Renal cortex interstitium (tissue), 11 donors: ENCODE results near the gene MAGI2. TPM values are rescaled to one million over a fixed set of nuclear protein-coding genes. Genes with fewer than 3 reads are reported as not detected.

Experiments
- DNase-seq, 11 donors: peaks; one replicate each; pipeline ENCODE4 v3.0.0-alpha.2; 2013; ENCODE audit warnings: low read depth in 9 of 11, low spot score in 4 of 11; ENCODE audit errors: extremely low read depth in 1 of 11
- polyA plus RNA-seq, 3 donors: library from polyadenylated mRNA; unstranded; fragments of 120-200 nt; gene quantifications; one replicate each; pipeline ENCODE4 v1.2.1, GENCODE V29; 2013; ENCODE audit not compliant: insufficient read length in 3 of 3

MAGI2 gene
- polyA plus RNA-seq, 3 donors = 32.0 to 34.5 (median 33.9) TPM

DNA sequence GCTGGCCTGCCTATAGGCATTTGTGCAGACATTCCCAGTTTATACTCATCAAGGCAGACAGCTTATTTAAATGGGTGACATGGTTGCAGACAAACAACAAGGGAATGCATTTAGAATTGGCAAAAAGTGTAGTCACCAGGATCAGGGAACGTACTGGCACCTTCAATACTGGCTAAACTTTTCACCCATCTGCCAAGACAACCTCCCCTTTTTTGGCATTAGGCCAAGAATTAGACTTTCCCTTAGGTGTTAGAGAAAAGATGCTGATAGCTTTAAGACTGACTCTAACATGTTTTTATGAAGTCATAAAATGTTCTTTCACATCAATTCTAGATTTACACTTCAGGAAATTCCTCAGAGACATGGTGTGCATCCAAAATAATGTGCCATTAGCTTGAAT, 1289.0 kb downstream of the MAGI2 start:
- no peak for DNase-seq

DNA sequence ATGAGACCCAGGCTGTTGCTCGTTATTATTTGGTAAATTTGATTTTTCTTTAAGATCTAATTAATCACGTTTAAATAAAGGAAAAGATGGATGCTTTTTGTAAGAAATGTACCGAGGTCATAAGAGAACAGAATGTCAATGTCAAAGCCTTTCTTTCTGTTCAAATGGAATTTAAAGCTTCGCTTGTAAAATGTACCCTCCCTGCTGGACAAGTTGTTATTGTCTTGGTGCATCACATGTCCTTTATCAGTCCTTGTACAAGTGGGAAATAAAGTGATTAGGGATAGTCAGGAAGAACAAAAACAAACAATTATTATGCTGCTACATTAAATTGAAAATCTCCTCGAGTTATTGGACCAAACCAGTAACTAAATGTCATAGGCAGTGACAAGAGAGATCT, 1291.7 kb downstream of the MAGI2 start:
- no peak for DNase-seq

DNA sequence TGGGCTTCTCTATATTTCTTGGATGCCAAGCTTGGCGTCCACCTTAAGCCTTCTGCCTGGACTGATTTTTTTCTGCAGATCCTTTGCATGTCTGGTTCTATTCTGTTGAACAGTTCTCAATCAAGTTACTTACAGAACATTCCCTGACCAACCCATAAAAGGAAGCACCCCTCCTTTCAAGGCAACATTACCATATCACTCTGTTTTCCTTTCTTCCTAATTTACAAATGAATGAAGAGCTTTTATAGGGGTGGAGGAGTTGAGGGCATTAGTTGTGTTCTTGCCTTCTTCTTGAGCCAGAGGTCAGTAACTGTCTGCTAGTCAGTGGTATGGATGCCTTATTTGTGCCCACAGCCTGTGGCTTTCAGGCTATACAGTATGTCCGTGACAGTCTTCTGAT, 1293.9 kb downstream of the MAGI2 start:
- no peak for DNase-seq

DNA sequence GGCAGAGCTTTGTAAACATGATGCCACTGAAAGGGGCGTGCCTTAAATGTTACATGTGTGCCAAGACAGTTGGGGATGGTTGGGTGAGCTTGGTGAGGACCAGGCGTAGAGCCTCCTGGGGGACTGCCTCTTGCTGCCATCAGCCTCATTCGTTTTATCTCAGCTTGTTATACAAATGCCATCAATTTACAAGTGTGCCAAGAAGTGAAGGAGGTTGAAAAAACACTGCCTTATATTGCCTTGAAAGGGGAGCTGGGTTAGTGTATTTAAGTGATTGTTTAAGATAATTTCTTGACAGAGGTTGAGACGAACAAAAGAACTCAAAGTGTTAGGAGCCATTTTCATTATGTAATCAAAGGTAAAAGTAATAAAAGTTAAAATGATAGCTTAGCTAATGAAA, 1300.2 kb downstream of the MAGI2 start:
- DNase-seq = no peak

DNA sequence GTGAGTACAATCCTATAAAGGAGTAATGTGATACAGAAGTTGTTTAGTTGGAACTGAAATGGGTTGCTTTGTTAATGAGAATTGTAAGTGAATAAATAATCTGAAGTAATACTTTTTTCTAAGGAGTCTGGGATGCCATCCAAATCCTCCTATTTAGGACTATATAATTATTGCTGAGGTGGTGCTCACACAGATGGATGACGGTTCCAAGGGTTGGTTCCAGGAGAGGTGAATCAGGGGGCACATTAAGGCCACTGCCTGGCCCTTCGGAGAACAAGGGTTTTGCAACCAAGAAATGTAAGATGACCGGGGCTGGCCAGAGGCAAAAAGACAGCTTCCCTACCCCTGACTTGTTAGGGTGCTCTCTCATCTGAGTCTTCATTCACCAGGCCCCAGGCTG, 1302.2 kb downstream of the MAGI2 start:
- DNase-seq = no peak

DNA sequence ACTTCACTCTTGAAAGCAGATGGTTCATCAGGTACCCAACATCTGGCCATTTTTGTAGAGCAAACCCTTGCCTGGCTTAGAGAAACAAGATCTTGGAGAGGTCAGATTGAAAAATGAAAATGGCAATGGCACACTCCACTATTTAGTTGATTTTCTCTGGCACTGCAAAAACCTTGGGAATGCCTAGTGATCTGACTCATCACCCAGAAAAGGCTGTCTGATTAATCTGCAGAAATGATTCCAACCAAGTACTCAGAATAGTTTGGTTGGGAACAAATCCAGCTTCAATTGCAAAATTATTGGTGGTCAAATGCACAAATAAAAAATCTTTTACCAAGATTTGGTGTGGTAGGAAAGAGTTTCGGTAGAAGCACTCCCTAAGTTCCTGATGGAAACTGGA, 1303.7 kb downstream of the MAGI2 start:
- no peak for DNase-seq

DNA sequence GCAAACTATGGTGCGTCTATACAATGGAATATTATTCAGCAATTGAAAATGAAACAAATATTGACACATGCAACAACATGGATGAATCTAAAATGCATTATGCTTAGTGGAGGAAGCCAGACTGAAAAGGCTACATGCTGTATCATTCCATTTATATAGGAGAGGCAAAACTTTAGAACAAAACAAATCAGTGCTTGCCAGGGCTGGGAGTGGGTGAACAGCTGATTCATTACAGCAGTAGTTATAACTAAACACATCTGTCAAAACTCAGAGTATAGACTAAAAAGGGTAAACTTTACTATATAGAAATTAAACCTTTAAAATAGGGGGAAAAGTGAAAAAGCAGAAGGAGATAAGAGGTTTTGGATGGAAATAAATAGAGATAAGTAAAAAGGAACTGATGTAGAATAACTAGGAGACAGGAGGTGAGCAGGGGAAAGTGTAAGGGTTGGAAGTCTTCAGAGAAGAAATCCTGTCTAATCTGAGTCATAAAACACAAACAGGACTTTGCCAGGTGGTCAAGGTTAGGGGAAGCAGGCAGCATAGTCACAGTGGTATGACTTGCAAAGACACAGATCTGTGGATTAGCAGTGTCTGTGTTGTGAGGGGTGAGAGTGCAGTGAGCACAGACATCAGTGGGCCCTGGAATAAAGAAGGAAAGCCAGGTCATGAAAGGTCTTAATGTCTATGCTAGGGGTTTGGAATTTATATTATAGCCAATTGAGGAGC, 1305.1 kb downstream of the MAGI2 start:
- no peak for DNase-seq

DNA sequence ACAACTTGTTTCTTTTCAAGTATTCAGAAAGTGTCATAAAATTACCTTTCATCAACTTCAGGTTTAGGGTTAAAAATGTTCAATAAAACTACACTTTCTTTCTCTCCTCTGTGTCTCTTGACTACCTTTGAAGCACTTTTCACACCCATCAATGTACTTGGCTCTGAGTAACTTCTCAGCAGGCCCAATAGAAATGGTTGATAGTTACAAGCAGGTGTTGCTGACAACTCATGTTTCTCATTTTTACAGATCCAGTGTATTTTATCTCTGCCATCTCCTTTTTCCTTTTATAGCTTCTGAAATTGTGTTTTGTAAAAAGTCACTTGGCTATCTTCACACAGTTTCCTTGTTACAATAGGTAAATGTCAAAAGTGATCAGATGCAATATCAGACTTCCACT, 1306.9 kb downstream of the MAGI2 start:
- no peak for DNase-seq

DNA sequence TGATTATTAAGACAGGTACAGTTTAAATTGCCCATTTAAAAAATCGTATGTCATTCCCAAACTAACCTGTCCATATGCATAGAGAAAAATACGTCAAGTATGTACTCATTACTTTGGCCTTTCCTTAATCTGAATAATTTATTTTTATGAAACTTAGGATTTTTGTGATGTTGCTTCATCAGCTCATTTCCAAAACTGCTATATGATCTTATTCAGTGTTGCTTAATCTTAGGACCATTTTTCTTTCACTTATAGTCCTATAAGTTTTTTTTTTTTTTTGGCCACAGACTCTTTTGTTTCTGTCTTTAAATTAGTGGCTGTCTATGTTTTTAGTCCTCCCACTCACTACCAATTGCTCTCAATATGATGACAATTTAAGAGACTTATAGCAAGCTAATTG, 1309.8 kb downstream of the MAGI2 start:
- DNase-seq = no peak

DNA sequence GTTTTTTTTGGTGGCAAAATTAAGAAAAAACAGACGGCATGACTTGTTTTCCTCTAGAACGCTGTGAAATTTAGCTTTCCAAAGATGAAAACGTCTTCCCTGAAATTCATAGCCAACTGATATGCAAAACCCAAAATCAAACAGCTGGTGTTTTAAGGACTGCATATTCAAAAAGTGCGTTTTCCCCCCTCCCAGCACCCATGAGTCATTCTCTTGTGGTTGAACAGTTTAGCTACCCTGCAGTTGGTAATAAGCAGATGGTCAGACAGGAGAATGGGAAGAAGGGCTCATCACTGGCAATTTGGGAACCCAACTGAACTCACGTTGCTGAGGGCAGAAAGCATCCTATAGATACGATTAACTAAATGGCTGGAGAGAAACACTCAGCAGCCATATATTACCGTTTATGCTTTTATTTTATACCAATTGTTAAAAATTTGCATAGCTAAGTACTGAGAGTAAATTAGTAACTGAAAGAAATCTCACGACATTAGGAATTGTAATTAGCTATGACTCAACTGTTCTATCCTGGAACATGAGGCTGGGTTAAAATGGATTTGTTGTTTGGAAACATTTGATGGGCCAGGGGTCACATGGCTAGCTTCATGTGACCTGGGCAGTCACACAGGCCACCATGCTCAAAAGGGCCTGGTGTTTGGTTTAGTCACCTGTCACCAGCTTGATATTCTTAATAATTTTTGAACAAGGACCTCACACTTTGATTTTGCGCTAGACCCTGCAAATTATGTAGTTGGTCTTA, 1311.8 kb downstream of the MAGI2 start:
- DNase-seq = no peak

DNA sequence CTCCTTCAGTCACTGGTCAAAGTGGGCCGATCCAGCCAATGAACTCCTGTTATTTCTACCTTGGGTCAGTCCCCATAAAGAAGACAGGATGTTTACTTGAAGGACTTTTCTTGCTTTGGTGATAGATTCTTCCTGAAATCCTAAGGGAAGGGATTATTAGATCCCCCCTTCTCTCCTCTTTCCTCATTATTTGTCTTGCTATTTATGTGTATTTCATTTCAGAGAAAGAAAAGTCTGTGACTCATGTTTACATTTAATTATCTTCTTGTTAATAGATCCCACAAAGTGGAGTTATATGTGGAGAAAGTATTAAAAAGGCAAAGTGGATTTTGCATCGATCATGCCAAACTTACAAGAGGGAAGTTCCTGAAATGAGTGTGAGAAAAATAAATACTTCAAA, 1313.4 kb downstream of the MAGI2 start:
- no peak for DNase-seq

DNA sequence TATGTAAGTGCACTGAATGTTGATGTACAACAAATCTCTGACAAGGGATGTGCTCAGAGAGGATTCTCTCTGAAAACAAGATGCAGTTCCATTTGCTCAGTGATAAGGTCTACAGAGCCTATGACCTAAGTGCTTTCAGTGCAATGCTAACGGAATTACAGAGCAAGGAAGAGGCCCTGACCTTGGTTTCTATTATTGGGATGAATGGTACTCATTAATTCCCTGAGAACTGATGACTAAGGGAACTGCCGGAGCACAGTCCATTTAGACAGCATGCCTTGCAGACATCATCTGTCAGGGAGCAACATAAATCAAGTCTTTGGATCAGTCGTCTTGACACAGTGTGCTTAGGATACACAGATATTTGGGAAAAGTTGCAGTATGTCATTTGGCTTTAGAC, 1314.1 kb downstream of the MAGI2 start:
- DNase-seq = no peak

DNA sequence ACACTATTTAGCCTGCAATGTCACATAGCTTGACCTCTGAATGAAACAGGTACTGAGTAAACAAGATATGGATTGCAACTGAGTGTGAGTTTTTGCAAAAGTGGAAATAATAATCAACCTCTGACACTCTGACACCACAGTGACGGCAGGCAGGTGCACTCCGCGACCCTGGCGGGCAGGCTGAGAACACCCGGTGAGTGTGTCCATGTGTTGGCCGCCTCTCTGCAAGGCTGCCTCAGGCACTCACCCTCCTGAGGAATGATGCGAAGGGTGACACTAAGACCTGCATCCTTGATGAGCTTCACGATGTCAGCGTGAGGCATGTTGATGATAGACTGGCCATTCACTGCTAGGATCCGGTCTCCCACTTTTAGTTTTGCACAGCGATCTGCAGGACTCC, 1318.7 kb downstream of the MAGI2 start:
- DNase-seq = no peak

DNA sequence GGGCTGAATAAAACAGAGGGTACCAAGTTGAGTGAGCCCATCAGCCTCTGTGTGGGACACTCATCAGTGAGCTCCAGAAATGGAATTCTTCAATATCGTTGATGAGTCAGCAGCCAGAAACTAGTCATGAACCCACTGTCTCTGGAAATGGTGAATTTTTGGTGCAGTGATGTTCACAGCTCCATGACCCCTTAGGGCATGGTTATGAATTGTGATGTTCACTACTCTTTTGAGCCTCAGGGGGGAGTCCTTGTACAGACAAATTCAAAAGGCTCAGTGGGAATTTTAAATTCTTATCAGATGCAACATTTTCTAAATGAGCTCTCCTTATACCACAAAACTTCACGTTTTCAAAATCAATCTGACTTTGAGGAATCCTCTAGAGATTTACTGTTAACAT, 1319.2 kb downstream of the MAGI2 start:
- DNase-seq = peak in 4 of 11 donors; percentile 7 to 22 (median 14)

DNA sequence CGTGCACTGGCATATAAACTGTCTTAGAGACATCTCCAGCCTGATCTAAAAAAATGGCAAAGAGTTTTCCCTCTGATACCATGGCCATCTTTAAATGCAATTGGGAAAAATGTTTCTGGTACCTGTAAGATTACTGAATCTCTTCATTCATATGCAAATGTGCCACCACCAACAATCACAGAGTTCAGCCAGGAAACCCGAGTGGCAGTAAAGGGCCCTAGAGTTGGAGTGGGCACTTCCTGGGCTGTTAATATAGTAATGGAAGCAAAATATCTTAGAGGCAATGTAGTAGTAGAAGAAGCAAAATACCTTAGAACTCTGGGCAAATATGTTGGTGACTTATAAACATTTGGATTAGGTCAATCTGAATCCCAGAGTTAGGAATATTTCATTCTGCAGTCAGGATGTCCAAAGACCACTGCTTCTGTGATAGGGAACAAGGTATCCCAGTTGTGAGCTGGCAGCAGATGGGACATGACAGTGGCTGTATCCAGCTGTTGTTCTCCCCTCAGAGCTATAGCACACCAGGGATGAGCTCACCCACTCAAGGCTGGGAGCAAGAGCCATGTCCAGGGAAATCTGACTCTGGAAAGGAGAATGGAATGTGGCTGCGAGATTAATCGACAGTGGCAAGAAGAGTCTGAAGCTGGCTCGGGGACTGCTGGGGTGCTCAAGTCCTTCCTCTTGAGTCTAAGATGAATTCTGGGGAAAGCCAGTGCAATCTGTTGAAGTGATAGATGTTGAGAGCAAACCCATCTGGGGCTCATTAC, 1322.8 kb downstream of the MAGI2 start:
- peak in 2 of 11 donors; percentile 4 to 12 for DNase-seq

DNA sequence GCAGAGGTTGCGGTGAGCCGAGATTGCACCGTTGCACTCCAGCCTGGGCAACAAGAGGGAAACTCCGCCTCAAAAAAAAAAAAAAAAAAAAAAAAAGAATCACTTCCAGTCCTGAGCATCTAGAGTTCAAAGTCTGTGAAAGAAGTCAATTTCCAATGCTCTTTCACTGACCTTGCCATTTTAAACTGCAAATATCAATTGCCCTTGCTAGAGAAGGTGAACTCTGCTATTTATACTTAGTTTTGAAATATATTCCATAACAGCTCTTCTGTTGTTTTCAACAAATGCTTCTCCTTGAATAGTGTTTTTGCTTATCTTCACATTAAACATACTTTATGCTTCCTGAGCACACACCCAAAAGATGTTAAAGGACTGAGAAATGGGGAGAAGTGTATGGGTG, 1323.6 kb downstream of the MAGI2 start:
- no peak for DNase-seq

DNA sequence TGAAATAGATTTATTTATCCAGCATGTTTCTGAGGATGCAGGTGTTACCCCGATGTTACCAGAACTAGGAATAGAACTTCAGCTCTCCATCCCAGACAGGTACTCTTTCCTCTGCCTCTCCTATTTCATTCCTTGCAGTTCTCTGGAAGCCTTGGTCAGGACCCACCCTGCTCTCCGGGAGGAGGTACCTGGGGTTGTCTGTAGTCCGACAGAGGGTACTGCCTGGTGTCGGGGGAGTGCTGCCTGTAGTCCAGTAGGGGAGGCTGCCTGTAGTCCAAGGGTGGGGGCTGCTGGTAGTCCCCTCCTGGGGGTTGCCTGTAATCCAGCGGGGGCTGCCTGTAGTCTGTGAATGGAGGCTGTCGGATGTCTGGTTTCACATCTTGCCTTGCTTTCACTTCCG, 1326.5 kb downstream of the MAGI2 start:
- no peak for DNase-seq

DNA sequence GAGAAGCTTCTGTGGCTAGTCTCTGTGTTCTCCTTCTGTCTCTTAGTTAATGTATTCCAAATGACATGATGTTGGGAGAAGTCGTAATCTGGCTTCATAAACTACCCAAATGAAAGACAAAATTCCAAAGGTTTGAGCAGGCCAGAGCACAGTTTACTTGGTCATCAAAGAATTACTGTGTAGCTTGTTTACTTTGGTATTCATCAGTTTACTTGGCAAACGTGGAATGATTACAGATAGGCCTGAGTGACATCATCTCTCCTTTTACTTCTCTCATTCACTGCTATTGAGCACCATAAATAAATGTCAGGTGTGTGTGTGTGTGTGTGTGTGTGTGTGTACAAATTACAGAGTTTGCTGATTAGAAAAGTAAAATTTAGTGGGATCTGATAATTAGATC, 1327.6 kb downstream of the MAGI2 start:
- no peak for DNase-seq

DNA sequence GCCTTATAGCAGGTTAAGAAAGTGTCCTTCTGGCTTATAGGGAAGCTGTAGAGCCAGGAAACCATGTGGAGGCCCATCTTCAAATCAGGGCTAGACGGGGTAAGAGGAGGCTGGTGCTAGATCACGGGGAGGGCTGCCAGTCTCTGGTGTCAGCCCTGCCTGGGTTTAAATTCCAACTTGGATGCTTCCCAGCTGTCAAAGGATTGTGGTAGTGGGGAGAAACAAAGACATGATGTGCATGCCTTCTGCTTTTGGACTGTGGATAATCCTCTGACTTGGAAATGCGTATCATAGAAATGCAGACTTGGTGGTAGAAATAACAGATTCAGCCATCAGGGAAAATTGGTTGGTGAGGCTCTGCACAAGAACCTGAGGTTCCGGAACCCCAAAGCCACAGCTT, 1329.3 kb downstream of the MAGI2 start:
- DNase-seq = no peak

DNA sequence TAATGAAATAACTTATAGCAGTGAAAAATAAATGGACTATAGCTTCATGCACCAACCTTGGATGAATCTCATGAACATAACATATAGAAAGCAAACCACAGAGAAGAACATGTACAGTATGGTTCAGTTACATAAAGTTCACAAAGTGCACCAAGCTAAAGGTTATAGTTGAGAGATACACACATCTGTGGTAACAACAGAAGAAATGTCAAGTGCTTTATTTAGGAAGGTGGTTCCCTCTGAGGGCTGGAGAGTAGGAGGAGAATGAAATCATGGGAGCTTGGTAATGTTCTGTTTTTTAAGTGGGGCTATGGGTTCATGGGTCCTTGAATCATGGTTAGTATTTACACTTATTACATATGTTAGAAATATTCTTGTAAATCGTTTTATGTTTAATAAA, 1331.6 kb downstream of the MAGI2 start:
- no peak for DNase-seq
